ENCODE measurements around the gene MRPL57.

MRPL57 gene

DNA sequence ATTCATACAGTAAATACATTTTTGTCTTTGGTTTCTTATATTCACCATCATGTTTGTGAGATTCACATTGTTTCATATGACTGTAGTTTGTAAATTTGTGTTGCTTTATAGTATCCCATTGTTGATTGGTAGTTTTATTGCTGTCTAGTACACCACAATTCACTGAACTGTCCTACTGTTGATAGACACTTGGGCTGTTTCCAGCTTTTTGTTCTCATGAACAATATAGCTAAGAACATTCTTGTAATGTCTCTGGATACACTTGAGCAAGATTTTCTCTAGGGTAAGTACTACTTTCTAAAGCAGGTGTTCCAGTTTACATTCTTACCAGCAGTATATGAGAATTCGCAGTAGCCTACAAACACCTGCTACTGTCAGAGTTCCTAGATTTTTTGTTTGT lies 37.9 kb upstream of the MRPL57 start:
- TF ChIP-seq, protein P1, sequence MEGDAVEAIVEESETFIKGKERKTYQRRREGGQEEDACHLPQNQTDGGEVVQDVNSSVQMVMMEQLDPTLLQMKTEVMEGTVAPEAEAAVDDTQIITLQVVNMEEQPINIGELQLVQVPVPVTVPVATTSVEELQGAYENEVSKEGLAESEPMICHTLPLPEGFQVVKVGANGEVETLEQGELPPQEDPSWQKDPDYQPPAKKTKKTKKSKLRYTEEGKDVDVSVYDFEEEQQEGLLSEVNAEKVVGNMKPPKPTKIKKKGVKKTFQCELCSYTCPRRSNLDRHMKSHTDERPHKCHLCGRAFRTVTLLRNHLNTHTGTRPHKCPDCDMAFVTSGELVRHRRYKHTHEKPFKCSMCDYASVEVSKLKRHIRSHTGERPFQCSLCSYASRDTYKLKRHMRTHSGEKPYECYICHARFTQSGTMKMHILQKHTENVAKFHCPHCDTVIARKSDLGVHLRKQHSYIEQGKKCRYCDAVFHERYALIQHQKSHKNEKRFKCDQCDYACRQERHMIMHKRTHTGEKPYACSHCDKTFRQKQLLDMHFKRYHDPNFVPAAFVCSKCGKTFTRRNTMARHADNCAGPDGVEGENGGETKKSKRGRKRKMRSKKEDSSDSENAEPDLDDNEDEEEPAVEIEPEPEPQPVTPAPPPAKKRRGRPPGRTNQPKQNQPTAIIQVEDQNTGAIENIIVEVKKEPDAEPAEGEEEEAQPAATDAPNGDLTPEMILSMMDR (IDR thresholded peaks at IDR 0.05), result no peak
- Histone ChIP-seq H3K4me1 (ENCODE audit: control insufficient read depth in 1 of 2, insufficient read depth in 1 of 2, low read depth in 1 of 2, low read length in 1 of 2) (peaks cover 26 to 28% of the 10 kb centered on the region in 2 experiments), H3K27me3 (no peaks in the 10 kb centered on the region), H3K27ac (no peak overlapping the region), H3K9me3 (no peaks in the 10 kb centered on the region), H3K4me3 (ENCODE audit: low read depth in 1 of 2, low read length in 1 of 2) (no peak overlapping the region), H3K36me3 (peaks cover 17% of the 10 kb centered on the region)

DNA sequence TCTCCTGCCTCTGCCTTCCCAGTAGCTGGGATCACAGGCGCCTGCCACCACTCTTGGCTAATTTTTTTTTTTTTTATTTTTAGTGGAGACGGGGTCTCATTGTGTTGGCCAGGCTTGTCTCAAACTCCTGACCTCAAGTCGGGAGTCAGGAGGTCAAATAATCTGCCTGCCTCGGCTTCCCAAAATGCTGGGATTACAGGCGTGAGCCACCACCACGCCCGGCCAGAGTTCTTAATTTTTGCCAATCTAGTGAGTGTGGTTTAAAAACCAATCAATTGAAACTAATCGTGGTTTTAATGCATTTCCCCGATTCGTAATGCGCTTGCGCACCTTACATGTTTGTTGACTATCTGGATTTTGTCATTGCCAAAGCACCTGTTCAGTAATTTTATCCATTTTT lies 37.1 kb upstream of the MRPL57 start:
- Histone ChIP-seq H3K4me1 (ENCODE audit: control insufficient read depth in 1 of 2, insufficient read depth in 1 of 2, low read depth in 1 of 2, low read length in 1 of 2) (peaks cover 26 to 28% of the 10 kb centered on the region in 2 experiments), H3K27ac (peak overlapping the region; percentile 92), H3K36me3 (peaks cover 21% of the 10 kb centered on the region), H3K4me3 (ENCODE audit: low read depth in 1 of 2, low read length in 1 of 2) (peak overlapping the region; percentile 78 to 85), H3K27me3 (no peaks in the 10 kb centered on the region), H3K9me3 (no peaks in the 10 kb centered on the region)
- TF ChIP-seq, protein P1 (IDR thresholded peaks at IDR 0.05), result no peak

DNA sequence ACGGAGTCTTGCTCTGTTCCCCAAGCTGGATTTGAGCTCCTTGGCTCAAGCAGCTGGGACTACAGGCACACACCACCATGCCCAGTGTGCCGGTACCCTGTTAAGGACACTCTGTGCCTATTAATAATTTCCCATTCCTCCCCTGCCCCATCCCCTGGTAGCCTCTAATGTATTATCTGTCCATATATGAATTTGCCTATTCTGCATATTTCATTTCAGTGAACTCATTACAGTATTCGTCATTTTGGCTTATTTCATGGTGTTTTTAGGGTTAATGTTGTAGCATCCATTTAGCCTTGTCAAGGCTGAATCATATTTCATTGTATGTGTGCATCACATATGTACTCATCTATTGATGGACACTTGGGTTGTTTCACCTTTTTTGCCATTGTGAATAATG lies 33.7 kb upstream of the MRPL57 start:
- H3K27ac ChIP-seq, result no peak overlapping the region
- TF ChIP-seq, protein P1 (IDR thresholded peaks at IDR 0.05), result no peak
- no peaks in the 10 kb centered on the region for H3K9me3 ChIP-seq
- peaks cover 28 to 29% of the 10 kb centered on the region in 2 experiments for H3K4me1 ChIP-seq (ENCODE audit: control insufficient read depth in 1 of 2, insufficient read depth in 1 of 2, low read depth in 1 of 2, low read length in 1 of 2)
- peaks cover 47% of the 10 kb centered on the region for H3K36me3 ChIP-seq
- H3K4me3 ChIP-seq (ENCODE audit: low read depth in 1 of 2, low read length in 1 of 2), result no peak overlapping the region
- no peaks in the 10 kb centered on the region for H3K27me3 ChIP-seq

DNA sequence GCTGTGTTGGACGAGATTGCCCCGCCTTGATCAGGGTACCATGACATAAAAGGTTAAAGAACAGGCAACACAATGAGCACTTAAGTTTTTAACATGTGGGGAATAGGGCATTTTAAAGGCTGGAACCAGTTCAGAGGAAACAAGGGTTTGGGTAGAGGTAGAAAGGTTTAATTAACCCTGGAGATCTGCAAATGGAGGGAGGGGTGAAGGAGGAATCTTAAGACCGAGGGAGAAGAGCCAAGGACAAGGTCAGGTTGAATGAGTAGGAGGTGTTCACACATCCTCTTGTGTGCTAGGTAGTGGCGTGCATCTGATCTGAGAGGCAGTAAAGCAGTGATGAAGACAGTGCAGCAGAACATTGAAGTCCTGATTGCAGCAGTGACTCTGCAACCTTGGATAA lies 28.6 kb upstream of the MRPL57 start:
- H3K4me3 ChIP-seq (ENCODE audit: low read depth in 1 of 2, low read length in 1 of 2), result no peak overlapping the region
- H3K9me3 ChIP-seq, result no peaks in the 10 kb centered on the region
- H3K27me3 ChIP-seq, result no peaks in the 10 kb centered on the region
- TF ChIP-seq, protein P1 (IDR thresholded peaks at IDR 0.05), result no peak
- H3K4me1 ChIP-seq (ENCODE audit: control insufficient read depth in 1 of 2, insufficient read depth in 1 of 2, low read depth in 1 of 2, low read length in 1 of 2), result peaks cover 17 to 22% of the 10 kb centered on the region in 2 experiments
- peaks cover 50% of the 10 kb centered on the region for H3K36me3 ChIP-seq
- H3K27ac ChIP-seq, result no peak overlapping the region

DNA sequence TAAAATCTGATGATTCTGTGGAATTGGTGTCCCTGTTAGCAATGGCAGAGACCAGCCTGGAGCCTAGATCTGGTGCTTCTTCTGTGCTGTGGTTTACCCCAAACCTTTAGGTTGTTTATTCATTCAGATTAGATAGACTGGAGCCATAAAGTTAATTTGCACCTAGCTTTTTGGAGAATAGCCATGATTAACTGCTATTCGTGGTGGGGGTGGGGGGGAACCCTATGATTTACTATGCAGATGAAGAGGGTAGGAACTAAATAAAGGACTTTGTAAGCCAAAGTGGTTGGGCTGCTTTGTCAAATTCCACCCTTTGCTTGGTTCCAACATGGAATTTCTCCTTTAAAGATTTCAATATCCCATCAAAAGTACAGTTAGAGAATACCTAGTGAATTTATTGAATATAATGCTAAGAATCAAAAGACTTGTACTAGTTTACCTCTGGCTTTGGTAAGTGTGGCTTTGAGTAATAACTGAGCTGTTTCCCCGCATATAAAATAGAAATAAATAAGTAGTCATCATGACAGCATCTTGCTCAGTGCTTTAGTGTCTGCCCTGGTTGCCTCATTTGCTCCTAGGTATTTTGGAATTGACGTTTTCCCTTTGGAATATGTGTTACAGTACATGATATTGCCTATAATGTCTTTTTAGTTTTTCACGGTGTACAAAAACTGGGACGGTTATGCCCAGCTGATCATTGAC lies 27.8 kb upstream of the MRPL57 start:
- Histone ChIP-seq H3K27me3 (no peaks in the 10 kb centered on the region), H3K4me1 (ENCODE audit: control insufficient read depth in 1 of 2, insufficient read depth in 1 of 2, low read depth in 1 of 2, low read length in 1 of 2) (peaks cover 14 to 20% of the 10 kb centered on the region in 2 experiments), H3K9me3 (no peaks in the 10 kb centered on the region), H3K4me3 (ENCODE audit: low read depth in 1 of 2, low read length in 1 of 2) (no peak overlapping the region), H3K27ac (no peak overlapping the region), H3K36me3 (peaks cover 41% of the 10 kb centered on the region)
- TF ChIP-seq, protein P1 (IDR thresholded peaks at IDR 0.05), result no peak

Measured in neutrophil (primary cell).